Gastrocnemius medialis (tissue), 4 donors: ENCODE data around the gene DCTN3.

Experiments used
- POLR2A ChIP-seq, 2 donors: fragments of 450-650 bp; IDR thresholded peaks; one replicate each; pipeline ENCODE4 v1.6.1; 2017; ENCODE audit warnings: antibody characterized with exemption in 2 of 2, mild to moderate bottlenecking in 2 of 2, moderate library complexity in 2 of 2
- TF ChIP-seq, protein P1 (sequence below), 5 experiments: fragments of 450-650 bp in 3 of 5; fragments of 200-600 bp in 2 of 5; sonication (generic) in 2 of 5; IDR thresholded peaks in 4 of 5; conservative IDR thresholded peaks in 1 of 5; 1 replicate in 4 of 5; 2 replicates in 1 of 5; pipeline ENCODE4 v1.5.1; 2016 to 2019; ENCODE audit warnings: antibody characterized with exemption in 5 of 5, mild to moderate bottlenecking in 3 of 5, moderate library complexity in 3 of 5

DNA sequence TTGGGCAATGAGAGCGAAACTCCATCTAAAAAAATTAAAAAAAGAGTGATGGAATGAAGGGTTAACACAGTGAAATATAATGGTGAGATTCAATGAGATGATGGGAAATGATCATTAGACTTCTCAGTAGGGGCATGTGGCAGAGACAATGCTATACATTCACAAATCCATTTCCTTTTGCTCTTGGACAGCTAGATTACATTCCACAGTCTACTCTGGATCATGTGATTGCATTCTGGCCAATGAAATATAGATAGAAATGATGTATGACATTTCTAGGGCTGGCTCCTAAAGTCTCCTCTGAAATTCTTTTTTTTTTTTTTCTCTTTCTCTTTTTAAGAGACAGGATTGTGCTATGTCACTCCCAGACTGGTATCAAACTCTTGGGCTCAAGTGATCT is 22.4 kb upstream of the DCTN3 start:
- TF ChIP-seq, protein P1, sequence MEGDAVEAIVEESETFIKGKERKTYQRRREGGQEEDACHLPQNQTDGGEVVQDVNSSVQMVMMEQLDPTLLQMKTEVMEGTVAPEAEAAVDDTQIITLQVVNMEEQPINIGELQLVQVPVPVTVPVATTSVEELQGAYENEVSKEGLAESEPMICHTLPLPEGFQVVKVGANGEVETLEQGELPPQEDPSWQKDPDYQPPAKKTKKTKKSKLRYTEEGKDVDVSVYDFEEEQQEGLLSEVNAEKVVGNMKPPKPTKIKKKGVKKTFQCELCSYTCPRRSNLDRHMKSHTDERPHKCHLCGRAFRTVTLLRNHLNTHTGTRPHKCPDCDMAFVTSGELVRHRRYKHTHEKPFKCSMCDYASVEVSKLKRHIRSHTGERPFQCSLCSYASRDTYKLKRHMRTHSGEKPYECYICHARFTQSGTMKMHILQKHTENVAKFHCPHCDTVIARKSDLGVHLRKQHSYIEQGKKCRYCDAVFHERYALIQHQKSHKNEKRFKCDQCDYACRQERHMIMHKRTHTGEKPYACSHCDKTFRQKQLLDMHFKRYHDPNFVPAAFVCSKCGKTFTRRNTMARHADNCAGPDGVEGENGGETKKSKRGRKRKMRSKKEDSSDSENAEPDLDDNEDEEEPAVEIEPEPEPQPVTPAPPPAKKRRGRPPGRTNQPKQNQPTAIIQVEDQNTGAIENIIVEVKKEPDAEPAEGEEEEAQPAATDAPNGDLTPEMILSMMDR (IDR thresholded peaks at IDR 0.05 in 4 of 5, conservative IDR thresholded peaks at IDR 0.05 in 1 of 5) = no peak
- TF ChIP-seq POLR2A (IDR thresholded peaks at IDR 0.05) = no peak
